ENCODE measurements around the gene RNF144B. TPM values are rescaled to one million over a fixed set of nuclear protein-coding genes. Genes with fewer than 3 reads are reported as not detected.

RNF144B gene
- polyA plus RNA-seq, 2 of the 4 experiments (the other 2 are of a cell fraction), result 0.36 to 0.49 TPM

GRCh38 chr6:18469536-18469935, 82.4 kb downstream of the RNF144B start:
- Histone ChIP-seq H3K4me2 (no peak overlapping the region), H3K4me1 (no peaks in the 10 kb centered on the region), H3K9me3 (no peaks in the 10 kb centered on the region), H3K27ac (no peak overlapping the region), H3K4me3 (no peak overlapping the region)
- CTCF ChIA-PET, result no interaction called here
- DNase-seq (ENCODE audit: low read depth in 1 of 2, low spot score in 1 of 2), result no peak
- ATAC-seq, result no peak
- 72% methylated on average over 3 of the region's 3 CpGs for WGBS (ENCODE audit: missing lambda C conversion rate)
- POLR2A ChIA-PET, result no interaction called here
- TF ChIP-seq CBX2 (IDR thresholded peaks at IDR 0.05; ENCODE audit: borderline replicate concordance, low read depth) (no peak), HEYL (CRISPR knock-in tag; IDR thresholded peaks at IDR 0.05) (no peak), GATA3 (IDR thresholded peaks at IDR 0.05; ENCODE audit: borderline replicate concordance) (no peak), RFX5 (IDR thresholded peaks at IDR 0.05) (no peak), TP53 (CRISPR knock-in tag; IDR thresholded peaks at IDR 0.05) (no peak)
- no peak for FAIRE-seq

- Histone ChIP-seq H3K9me3 (no peaks in the 10 kb centered on the region), H3K27ac (no peak overlapping the region), H3K4me3 (no peak overlapping the region), H3K4me2 (no peak overlapping the region), H3K4me1 (no peaks in the 10 kb centered on the region)
- TF ChIP-seq PHF8 (IDR thresholded peaks at IDR 0.05; ENCODE audit: borderline replicate concordance, low read depth) (no peak), HMGXB4 (CRISPR knock-in tag; IDR thresholded peaks at IDR 0.05; ENCODE audit: borderline replicate concordance) (no peak), MYC (IDR thresholded peaks at IDR 0.05; ENCODE audit: borderline replicate concordance, low read length) (no peak), ELK1 (IDR thresholded peaks at IDR 0.05; ENCODE audit: low read depth, low read length) (no peak), CEBPB (IDR thresholded peaks at IDR 0.05) (no peak), EHMT2 (IDR thresholded peaks at IDR 0.05; ENCODE audit: low read depth) (no peak), RNF2 (IDR thresholded peaks at IDR 0.05; ENCODE audit: borderline replicate concordance, low read depth) (no peak), CTCF (IDR thresholded peaks at IDR 0.05) (no peak), CHD2 (IDR thresholded peaks at IDR 0.05; ENCODE audit: low read length, partially characterized antibody) (no peak), BHLHE40 (IDR thresholded peaks at IDR 0.05; ENCODE audit: low read depth, low read length) (no peak), HOXB5 (CRISPR knock-in tag; IDR thresholded peaks at IDR 0.05) (no peak), KDM1A (IDR thresholded peaks at IDR 0.05; ENCODE audit: low read depth) (no peak), HEYL (CRISPR knock-in tag; IDR thresholded peaks at IDR 0.05) (no peak), HOXA7 (CRISPR knock-in tag; IDR thresholded peaks at IDR 0.05) (no peak), ZFP36 (IDR thresholded peaks at IDR 0.05; ENCODE audit: borderline replicate concordance, partially characterized antibody) (no peak), JUNB (IDR thresholded peaks at IDR 0.05) (no peak), ESRRA (IDR thresholded peaks at IDR 0.05; ENCODE audit: borderline replicate concordance, low read length) (no peak), USF2 (IDR thresholded peaks at IDR 0.05) (no peak), SMC3 (IDR thresholded peaks at IDR 0.05) (no peak)
- FAIRE-seq (no peak), DNase-seq (ENCODE audit: low read depth in 1 of 2, low spot score in 1 of 2) (no peak), ATAC-seq (no peak)
- 69% methylated on average over 15 of the region's 15 CpGs for WGBS (ENCODE audit: missing lambda C conversion rate)
- CTCF ChIA-PET, result no interaction called here
- POLR2A ChIA-PET, result no interaction called here
Observed at GRCh38 chr6:18471232-18471964, 84.2 kb downstream of the RNF144B start.
